Activated naive CD4-positive, alpha-beta T cell treated with anti-CD3 and anti-CD28 coated beads, Interleukin-2, amount 50 U/mL, for 72 hours (primary cell): ENCODE results near the gene MEGF11. TPM values are rescaled to one million over a fixed set of nuclear protein-coding genes. Genes with fewer than 3 reads are reported as not detected.
"Not testable (repeated sequence)": the region's sequence is repeated elsewhere in the genome, so short reads cannot be mapped to it uniquely, and the experiment has no call there.

Source experiments
- ATAC-seq, 2 donors: fragments of 150-1000 bp; cut with Tn5 transposase; 2 replicates each; pipeline ENCODE4 v1.10.0; 2021; ENCODE audit warnings: mild to moderate bottlenecking in 2 of 2, moderate library complexity in 2 of 2
- DNase-seq, 2 donors: peaks; one replicate each; pipeline ENCODE4 v3.0.0; 2021 to 2022; ENCODE audit warnings: low spot score in 2 of 2
- H3K27ac Mint-ChIP-seq, 2 donors: one replicate each; pipeline ENCODE4 v1.8.0; 2022; ENCODE audit warnings: mild to moderate bottlenecking in 2 of 2, mixed read lengths in 2 of 2
- H3K36me3 Mint-ChIP-seq, 2 donors: one replicate each; pipeline ENCODE4 v1.8.0; 2022; ENCODE audit warnings: mixed read lengths in 2 of 2
- H3K9me3 Mint-ChIP-seq, 2 donors: one replicate each; pipeline ENCODE4 v1.8.0; 2022; ENCODE audit warnings: mixed read lengths in 2 of 2
- total RNA-seq, 2 donors: library from RNA; stranded (reverse); gene quantifications; one replicate each; pipeline ENCODE4 v1.2.3, GENCODE V29; 2022

Gene MEGF11
- total RNA-seq, 2 donors from 2014 or later: not detected

DNA sequence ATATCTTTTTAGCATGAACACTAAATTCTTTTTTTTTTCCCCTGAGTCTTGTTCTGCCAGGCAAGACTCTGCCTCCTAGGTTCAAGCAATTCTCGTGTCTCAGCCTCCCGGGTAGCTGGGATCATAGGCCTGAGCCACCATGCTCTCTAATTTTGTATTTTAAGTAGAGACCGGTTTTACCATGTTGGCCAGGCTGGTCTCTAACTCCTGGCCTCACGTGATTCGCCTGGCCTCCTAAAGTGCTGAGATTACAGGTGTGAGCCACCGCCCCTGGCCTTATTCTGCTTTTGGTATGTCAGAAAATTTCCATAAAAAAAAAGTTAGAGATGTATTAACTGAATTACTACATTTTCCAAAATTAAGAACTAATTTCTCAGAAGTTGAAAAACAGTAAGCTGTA, 370.0 kb downstream of the MEGF11 start:
- Mint-ChIP-seq H3K36me3 (peaks cover 6 to 40% of the 10 kb centered on the region in 2 donors), H3K9me3 (no peaks in the 10 kb centered on the region), H3K27ac (peak overlapping the region in 1 of 2 donors; percentile 20)
- ATAC-seq: no peak
- no peak for DNase-seq

DNA sequence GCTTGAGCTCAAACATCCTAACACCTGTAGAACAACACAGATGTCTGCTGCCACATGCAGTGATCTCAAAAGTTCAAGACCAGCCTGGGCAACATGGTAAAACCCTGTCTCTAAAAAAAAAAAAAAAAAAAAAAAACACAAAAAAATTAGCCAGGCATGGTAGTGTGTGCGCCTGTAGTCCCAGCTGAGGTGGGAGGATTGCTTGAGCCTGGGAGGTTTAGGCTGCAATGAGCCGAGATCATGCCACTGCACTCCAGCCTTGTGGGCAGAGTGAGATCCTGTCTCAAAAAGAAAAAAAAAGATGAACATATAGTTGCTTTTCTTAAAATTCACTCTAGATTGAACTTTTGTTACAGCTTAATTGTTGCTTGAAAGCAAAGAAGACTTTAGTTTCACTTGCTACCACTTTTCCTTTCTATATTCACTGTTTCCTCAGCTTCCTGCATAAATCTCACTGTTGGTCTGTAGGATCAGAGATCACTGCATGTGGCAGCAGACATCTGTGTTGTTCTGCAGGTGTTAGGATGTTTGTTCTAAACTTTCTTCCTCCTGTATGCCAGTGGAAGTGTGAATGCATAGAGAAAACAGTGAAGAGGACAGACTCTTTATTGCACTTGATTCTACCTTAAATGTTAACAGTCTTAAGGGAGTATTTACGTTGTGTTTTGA, 371.6 kb downstream of the MEGF11 start:
- H3K27ac Mint-ChIP-seq: peak overlapping the region in 1 of 2 donors; percentile 32
- H3K9me3 Mint-ChIP-seq: no peaks in the 10 kb centered on the region
- peak in 1 of 2 donors; percentile 50 for ATAC-seq
- H3K36me3 Mint-ChIP-seq: peaks cover 6 to 28% of the 10 kb centered on the region in 2 donors
- no peak for DNase-seq

DNA sequence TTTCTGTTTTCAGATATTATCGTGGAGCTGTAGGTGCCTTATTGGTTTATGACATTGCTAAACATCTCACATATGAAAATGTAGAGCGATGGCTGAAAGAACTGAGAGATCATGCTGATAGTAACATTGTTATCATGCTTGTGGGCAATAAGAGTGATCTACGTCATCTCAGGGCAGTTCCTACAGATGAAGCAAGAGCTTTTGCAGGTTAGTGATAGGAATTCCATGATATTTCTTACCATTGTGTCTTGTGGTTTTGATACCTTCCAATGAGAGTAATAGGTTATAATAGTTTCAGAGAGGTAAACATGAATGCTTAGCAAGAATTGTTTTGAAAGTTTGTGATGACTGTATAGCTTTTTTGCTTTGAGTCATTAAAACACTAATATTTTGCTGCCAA, 375.8 kb downstream of the MEGF11 start:
- Mint-ChIP-seq H3K36me3 (peaks cover 0 to 6% of the 10 kb centered on the region in 2 donors), H3K27ac (peak overlapping the region in 1 of 2 donors; percentile 56), H3K9me3 (no peaks in the 10 kb centered on the region)
- DNase-seq (no peak), ATAC-seq (peak in 1 of 2 donors; percentile 82)

DNA sequence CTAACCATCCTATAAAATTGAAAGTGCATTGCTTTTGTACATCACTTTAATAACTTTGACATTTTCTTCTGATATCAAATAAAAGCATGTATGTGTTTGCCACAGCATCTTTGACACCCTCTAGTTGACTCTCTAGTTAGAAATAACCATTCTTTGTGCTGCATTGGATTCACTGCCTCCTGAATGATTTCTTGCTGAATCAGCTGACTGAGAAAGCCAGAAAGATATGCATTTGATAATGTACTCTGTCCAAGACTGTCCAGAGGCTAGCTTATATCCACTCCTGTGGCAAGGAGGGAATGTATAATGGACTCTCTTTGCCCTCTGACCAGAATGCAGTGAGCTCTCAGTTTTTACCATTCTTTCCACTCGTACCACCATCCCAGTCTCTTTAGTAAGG, 378.1 kb downstream of the MEGF11 start:
- Mint-ChIP-seq H3K27ac (no peak overlapping the region), H3K36me3 (peaks cover under 1 to 7% of the 10 kb centered on the region in 2 donors), H3K9me3 (no peaks in the 10 kb centered on the region)
- ATAC-seq (no peak), DNase-seq (no peak)

DNA sequence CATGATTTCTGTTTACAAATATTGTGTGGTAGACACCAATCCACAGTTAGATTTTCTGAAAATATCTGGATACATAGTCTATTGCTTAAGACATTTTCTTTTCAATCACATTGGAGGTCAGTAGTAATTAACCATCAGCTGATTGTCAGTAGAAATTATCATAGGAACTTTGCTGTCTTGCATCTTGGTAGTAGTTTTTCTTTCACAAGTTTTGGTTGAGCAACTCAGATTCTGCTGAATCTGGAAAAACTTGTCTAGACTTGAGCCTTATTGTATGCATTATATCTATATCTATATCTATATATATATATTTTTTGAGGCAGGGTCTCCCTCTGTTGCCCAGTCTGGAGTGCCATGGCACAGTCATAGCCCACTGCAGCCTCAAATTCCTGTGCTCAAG, 380.3 kb downstream of the MEGF11 start:
- Mint-ChIP-seq H3K36me3 (peaks cover 12 to 13% of the 10 kb centered on the region in 2 donors), H3K27ac (peak overlapping the region in 1 of 2 donors; percentile 31), H3K9me3 (no peaks in the 10 kb centered on the region)
- no peak for DNase-seq
- no peak for ATAC-seq

DNA sequence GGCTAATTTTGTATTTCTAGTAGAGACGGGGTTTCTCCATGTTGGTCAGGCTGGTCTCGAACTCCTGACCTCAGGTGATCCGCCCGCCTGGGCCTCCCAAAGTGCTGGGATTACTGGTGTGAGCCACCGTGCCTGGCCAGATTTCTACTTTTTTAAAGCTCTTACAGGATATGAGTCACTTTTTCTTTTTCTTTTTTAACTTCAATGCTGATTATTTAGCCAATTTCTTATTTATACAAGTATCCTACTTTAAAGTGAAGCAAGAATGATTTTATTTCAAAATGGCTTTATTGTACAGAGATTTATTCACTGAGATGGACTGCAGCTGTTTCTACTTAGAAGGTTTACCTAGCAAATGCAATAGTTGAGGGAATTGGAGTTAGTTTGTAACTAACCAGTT, 381.0 kb downstream of the MEGF11 start:
- H3K9me3 Mint-ChIP-seq, ATAC-seq: not testable (repeated sequence)

DNA sequence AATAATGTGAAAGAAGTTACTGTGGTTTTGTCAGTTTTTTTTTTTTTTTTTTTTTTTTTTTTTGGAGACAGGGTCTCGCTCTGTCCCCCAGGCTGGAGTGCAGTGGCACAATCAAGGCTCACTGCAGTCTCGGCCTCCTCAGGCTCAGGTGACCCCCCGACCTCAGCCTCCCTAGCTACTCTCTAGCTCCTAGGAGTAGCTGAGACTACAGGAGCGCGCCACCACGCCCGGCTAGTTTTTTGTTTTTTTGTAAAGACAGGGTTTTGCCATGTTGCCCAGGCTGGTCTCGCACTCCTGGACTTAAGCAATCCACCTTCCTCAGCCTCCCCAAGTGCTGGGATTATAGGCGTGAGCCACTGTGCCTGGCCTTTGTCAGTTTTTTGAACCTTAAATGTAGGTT, 381.7 kb downstream of the MEGF11 start:
- not testable (repeated sequence) for H3K9me3 Mint-ChIP-seq, ATAC-seq, H3K27ac Mint-ChIP-seq, DNase-seq
- peaks cover 12 to 13% of the 10 kb centered on the region in 2 donors for H3K36me3 Mint-ChIP-seq

More for the DNA sequence above, 381.0 kb downstream of the MEGF11 start:
- DNase-seq: not testable (repeated sequence)
- peak overlapping the region in 1 of 2 donors; percentile 45 for H3K27ac Mint-ChIP-seq
- peaks cover 12 to 13% of the 10 kb centered on the region in 2 donors for H3K36me3 Mint-ChIP-seq

DNA sequence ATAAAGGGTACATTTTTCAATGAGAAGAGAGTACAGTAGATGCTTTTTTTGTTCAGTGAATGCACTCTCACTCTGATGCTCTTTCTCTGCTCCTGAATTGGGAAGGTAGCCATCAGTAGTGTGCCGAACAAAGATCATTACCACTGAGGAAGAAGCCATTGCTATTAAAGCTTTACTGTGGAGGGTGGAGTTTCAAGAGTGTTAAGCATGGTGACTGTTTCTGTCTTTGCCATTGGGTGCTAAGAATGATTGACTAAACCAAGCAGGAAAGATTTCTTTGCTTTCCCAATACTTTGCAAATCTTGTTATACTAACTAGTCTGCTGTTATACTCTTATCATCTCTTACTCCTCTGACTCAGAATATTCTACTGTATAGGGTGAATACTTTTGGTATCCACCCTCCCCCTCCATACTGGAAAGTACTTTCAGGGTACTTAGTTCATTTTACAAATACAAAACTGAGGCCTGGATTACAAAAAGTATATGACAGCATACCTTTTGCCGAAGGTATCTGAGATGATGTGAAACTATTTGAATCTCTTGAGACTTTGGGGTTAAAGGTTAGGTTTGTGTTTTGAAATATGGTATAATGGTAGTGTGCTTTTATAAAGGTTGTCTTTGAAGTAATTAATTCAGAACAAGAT, 382.5 kb downstream of the MEGF11 start:
- ATAC-seq (peak in 1 of 2 donors; percentile 4), DNase-seq (no peak)
- Mint-ChIP-seq H3K36me3 (peaks cover 12 to 13% of the 10 kb centered on the region in 2 donors), H3K9me3 (no peaks in the 10 kb centered on the region), H3K27ac (peak overlapping the region; percentile 98 to 100)

DNA sequence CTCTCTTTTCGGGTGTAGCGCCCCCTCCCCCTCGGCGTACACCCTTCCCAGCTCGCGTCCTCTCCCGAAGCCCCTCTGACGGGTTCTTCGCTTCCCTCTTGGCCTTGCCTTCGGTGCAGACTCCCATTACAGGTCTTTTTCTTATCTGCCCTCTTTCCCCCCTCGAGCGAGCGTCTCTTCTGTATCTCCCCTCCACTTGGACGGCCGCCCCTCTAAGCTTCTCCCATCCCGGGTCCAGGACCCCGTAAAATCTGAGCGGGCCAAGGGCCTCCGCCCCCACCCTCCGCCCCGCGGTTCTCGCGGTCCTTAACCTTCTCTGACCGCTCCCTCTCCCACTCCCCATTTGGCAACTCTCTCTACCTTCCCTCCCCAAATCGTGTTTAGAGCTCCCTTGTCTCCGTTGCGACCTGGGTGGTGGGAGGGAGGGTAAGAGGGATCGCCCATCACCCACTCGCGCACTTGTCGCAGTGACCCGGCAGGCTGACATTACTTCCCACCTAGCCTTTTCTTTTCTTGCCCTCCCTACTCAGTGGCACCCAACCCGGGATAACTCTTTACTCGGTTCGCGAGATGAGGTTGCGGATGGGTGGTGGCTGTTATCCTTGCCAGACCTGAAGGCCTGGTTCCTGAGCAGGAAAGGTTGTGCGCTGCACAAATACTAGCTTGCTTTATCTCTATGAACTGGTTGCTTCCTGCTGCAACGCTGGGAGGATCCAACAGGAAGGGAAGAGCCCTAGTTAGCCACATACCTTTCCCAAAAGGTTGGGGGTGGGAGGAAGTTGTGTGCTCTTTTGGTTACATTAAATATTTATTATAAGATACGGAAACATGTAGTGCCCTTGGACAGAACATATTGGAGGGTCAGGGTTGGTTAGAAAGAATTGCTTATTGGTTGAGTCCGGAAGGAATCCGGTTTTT, 383.3 kb downstream of the MEGF11 start:
- ATAC-seq (no peak), DNase-seq (peak in 1 of 2 donors; percentile 30)
- peak overlapping the region; percentile 98 to 100 for H3K27ac Mint-ChIP-seq
- peaks cover 12 to 13% of the 10 kb centered on the region in 2 donors for H3K36me3 Mint-ChIP-seq
- H3K9me3 Mint-ChIP-seq: no peaks in the 10 kb centered on the region

DNA sequence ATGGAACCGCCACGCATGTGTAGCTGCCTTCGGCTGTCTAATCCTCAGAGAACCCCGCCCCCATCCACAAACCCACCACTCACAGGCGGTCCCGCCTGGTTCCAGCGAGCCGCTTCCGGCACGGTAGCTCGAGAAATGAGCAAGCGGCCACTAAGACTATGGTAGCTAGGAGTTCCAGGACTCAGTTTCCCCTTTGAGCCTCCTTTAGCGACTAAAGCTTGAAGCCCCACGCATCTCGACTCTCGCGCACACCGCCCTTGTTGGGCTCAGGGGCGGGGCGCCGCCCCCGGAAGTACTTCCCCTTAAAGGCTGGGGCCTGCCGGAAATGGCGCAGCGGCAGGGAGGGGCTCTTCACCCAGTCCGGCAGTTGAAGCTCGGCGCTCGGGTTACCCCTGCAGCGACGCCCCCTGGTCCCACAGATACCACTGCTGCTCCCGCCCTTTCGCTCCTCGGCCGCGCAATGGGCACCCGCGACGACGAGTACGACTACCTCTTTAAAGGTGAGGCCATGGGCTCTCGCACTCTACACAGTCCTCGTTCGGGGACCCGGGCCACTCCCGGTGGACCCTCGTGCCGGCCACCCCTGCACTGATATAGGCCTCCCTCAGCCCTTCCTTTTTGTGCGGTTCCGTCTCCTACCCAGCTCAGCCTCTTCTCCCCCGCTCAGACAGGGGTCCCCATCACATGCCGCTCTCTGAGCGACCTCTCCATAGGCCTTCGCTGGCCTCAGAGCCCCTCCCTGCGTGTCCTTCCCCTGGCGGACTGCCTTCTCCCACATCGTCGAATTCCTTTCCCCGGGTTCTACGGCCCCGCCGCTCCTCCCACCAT, 384.2 kb downstream of the MEGF11 start, which contains the start of gene RAB11A:
Gene RAB11A, plus strand, starts transcription at position 366 of the 828 bp plus-strand sequence. Its CDS starts 95 bp downstream, at position 461.
- H3K9me3 Mint-ChIP-seq: no peaks in the 10 kb centered on the region
- peak within 1 kb of the TSS; percentile 98 to 100 for H3K27ac Mint-ChIP-seq
- H3K36me3 Mint-ChIP-seq: peaks cover 12 to 13% of the 10 kb centered on the region in 2 donors
- DNase-seq (peak; percentile 92 to 96), ATAC-seq (peak; percentile 95 to 96)

DNA sequence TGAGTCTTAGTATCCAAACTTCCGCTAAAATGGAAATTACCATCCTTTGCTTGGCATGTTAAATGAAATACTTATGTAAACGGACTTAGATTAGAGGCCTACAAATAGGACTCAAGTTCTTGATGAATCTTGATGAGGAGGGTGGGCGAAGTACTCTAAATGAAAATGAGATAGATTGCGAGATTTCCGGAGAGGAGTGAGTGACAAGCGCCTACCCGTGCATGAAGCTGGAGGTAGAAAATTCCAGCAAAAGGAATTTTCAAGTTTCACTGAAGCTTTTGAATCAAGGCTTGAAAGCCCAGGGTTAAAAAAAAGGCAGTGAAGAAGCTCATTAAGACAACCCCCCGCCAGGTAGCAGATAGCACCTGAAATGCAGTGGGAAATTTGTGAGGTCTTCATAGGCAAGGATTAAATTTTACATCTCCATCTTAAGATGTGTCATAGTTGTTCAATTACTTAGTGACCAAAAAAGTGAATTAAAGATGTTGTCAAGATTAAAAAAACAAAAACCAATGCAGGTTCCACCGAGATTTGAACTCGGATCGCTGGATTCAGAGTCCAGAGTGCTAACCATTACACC, 384.9 kb downstream of the MEGF11 start:
- no peak for ATAC-seq
- DNase-seq: no peak
- Mint-ChIP-seq H3K36me3 (peaks cover 12 to 13% of the 10 kb centered on the region in 2 donors), H3K27ac (peak overlapping the region; percentile 98 to 100), H3K9me3 (no peaks in the 10 kb centered on the region)

DNA sequence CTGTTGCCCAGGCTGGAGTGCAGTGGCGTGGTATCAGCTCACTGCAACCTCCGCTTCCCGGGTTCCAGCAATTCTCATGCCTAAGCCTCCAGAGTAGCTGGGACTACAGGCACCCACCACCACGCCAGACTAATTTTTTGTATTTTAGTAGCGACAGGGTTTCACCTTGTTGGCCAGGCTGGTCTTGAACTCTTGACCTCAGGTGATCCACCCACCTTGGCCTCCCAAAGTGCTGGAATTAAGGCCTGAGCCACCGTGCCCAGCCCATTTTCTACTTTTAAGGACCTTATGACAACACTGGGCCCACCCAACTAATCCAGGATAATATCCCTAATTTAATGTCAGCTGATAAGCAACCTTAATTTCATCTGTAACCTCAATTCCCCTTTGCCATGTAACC, 385.6 kb downstream of the MEGF11 start:
- Mint-ChIP-seq H3K36me3 (peaks cover 12 to 13% of the 10 kb centered on the region in 2 donors), H3K27ac (peak overlapping the region; percentile 98 to 100)
- not testable (repeated sequence) for DNase-seq, ATAC-seq, H3K9me3 Mint-ChIP-seq

DNA sequence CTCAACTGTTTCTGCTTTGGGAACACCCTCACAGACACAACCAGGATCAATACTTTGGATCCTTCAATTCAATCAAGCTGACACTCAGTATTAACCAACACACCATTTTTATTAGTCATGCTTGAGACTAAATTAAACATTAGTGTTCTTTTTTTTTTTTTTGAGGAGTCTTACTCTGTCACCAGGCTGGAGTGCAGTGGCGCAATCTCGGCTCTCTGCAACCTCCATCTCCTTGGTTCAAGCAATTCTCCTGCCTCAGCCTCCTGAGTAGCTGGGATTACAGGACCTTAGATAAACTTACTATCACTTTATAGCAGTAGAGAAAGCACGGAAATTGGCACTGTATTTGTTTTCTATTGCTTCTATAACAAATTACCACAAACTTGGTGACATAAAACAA, 386.3 kb downstream of the MEGF11 start:
- Mint-ChIP-seq H3K9me3 (no peaks in the 10 kb centered on the region), H3K36me3 (peaks cover 12 to 13% of the 10 kb centered on the region in 2 donors), H3K27ac (no peak overlapping the region)
- no peak for ATAC-seq
- no peak for DNase-seq

DNA sequence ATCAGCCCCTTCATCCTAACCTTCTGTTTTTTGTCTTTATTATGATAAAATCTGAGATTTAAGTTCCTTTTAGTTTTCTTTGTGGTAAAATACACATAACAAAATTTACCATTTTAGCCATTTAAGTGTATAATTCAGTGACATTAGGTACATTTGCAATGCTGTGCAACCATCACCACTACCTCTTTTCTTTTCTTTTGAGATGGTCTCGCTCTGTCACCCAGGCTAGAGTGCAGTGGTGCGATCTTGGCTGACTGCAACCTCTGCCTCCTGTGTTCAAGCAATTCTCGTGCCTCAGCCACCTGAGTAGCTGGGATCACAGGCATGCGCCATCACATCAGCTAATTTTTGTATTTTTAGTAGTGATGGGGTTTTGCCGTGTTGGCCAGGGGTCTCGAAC, 390.4 kb downstream of the MEGF11 start:
- Mint-ChIP-seq H3K9me3 (no peaks in the 10 kb centered on the region), H3K36me3 (no peaks in the 10 kb centered on the region), H3K27ac (no peak overlapping the region)
- ATAC-seq (no peak), DNase-seq (no peak)

DNA sequence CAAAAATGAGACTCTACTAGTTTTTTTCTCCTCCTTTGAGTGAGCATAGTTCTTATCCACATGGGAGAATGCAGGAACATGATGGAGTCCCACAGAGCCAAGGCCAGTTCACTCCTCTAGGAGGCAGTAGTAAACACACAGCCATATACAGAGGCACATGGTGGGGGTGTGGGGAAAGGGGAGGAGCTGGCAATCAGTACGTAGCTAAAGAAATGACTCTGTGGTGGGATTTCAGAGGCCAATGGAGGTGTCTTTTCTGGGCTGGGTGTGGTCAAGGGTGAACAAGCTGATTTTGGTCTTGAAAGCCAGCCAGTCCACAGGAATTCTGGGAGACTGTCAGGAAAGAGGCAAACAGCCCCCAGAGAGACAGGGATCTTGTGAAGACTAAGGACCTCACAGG, 390.9 kb downstream of the MEGF11 start:
- peak; percentile 99 for ATAC-seq
- H3K36me3 Mint-ChIP-seq: no peaks in the 10 kb centered on the region

More for the DNA sequence above, 390.9 kb downstream of the MEGF11 start:
- H3K27ac Mint-ChIP-seq: peak overlapping the region in 1 of 2 donors; percentile 33
- peak; percentile 59 to 66 for DNase-seq
- H3K9me3 Mint-ChIP-seq: no peaks in the 10 kb centered on the region
